ENCODE data around the gene FAM111A. TPM values are rescaled to one million over a fixed set of nuclear protein-coding genes. Genes with fewer than 3 reads are reported as not detected.
A peak's percentile ranks its signal among the peaks of the same experiment; 100 is the strongest.

FAM111A gene
- total and polyA plus RNA-seq, 9 of the 15 experiments (the other 6 are each of a cell fraction or from before 2014, with no cell fraction given), result 14.8 to 30.6 (median 20.1) TPM

- TF ChIP-seq FOXO4 (CRISPR knock-in tag; IDR thresholded peaks at IDR 0.05) (no peak), SNIP1 (IDR thresholded peaks at IDR 0.05; ENCODE audit: low read depth) (0 out of 2 replicates have a peak, but pooled peaks have one; percentile 10), ZNF24 (IDR thresholded peaks at IDR 0.05) (no peak), HIVEP1 (CRISPR knock-in tag; IDR thresholded peaks at IDR 0.05) (no peak), SETDB1 (IDR thresholded peaks at IDR 0.05; ENCODE audit: low read length) (no peak), MEF2A (IDR thresholded peaks at IDR 0.05; ENCODE audit: control insufficient read depth, low read depth, low read length) (no peak), NR4A1 (CRISPR knock-in tag; IDR thresholded peaks at IDR 0.05) (no peak), NR4A1 (tag; IDR thresholded peaks at IDR 0.05) (no peak), PPARD (CRISPR knock-in tag; IDR thresholded peaks at IDR 0.05) (no peak), SIX5 (IDR thresholded peaks at IDR 0.05; ENCODE audit: borderline replicate concordance in 1 of 2, insufficient read depth in 1 of 2, low read depth in 1 of 2, low read length in 2 of 2) (no peak), TSHZ1 (CRISPR knock-in tag; IDR thresholded peaks at IDR 0.05) (no peak), ZNF79 (CRISPR knock-in tag; IDR thresholded peaks at IDR 0.05; ENCODE audit: low read depth) (no peak), SMARCE1 (IDR thresholded peaks at IDR 0.05) (peak; percentile 67; the same call in 1 of the 2 replicates), IRF9 (tag; IDR thresholded peaks at IDR 0.05) (no peak)
These were observed 29.1 kb downstream of the FAM111A start, which contains the start of gene DTX4 (continued) for GRCh38 chr11:59171508-59172322.
